H1 (cell line): ENCODE measurements around the gene CAPG. TPM values are rescaled to one million over a fixed set of nuclear protein-coding genes. Genes with fewer than 3 reads are reported as not detected.

Experiments
- CHD7 ChIP-seq: fragments of 300-600 bp; sonication (generic); IDR thresholded peaks from 2 replicates; pipeline ENCODE4 v1.7.1; 2012; ENCODE audit warnings: low read length, moderate library complexity, mild to moderate bottlenecking, inconsistent platforms; ENCODE audit not compliant: insufficient replicate concordance
- polyA plus RNA-seq, 7 experiments: library from polyadenylated mRNA; depleted of rRNA in 3 of 7; stranded (reverse) in 5 of 7; unstranded in 2 of 7; fragments of >200 nt in 5 of 7; fragments of 200-250 nt in 2 of 7; gene quantifications; 1 replicate in 5 of 7; 2 replicates in 1 of 7; 4 replicates in 1 of 7; pipeline versions ENCODE4 v1.2.1 to v1.2.3, GENCODE V29; 2011 to 2013; ENCODE audit warnings: missing spikeins in 2 of 7, mixed read lengths in 2 of 7
- total RNA-seq: library from RNA; stranded (reverse); fragmentation: NEBNext Ultra II Directional; extraction: Animal tissue kit (Norgen Biotek cat#: 25700); gene quantifications from 2 replicates; pipeline ENCODE4 v1.2.1, GENCODE V29; 2021

The CAPG gene
- total and polyA plus RNA-seq, 2 of the 8 experiments (the other 6 are each of a cell fraction or from before 2014, with no cell fraction given): 80.5 to 89.0 TPM

GRCh38 chr2:85420536-85421259 is 10.5 kb upstream of the CAPG start (continued):
- TF ChIP-seq CHD7: no peak
